ENCODE measurements around the gene GADD45G.

Gene GADD45G, protein sequence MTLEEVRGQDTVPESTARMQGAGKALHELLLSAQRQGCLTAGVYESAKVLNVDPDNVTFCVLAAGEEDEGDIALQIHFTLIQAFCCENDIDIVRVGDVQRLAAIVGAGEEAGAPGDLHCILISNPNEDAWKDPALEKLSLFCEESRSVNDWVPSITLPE

DNA sequence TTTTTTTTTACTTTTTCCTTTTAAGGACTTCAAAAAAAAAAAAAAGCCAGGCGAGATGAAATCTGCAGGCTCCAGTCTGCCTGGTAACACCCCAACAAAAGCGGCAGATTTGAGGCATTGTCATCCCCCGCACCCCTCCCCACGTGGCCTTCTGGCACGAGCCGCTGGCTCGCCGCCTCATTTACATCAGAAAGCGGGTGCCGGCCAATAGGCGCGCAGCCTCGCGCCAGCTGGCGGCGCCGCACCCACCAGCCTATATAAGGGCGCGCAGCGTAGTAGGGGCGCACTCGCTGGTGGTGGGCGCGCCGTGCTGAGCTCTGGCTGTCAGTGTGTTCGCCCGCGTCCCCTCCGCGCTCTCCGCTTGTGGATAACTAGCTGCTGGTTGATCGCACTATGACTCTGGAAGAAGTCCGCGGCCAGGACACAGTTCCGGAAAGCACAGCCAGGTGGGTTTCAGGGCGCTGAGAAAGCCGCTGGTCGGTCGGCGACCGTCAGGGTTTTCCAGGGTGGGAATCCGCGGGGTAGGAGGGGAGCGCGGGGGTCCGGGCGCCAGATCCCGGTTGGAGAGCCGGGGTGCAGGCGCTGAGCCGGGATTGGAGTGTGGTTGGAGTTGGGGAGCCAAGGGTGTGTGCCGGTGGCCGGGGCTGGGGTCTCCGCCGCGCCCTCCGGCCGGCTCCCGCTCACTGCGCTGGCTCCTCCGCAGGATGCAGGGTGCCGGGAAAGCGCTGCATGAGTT, at the start of gene GADD45G:
Gene GADD45G, plus strand, starts transcription at position 284 of the 736 bp plus-strand sequence. Its CDS starts 110 bp downstream, at position 394.
- DNase-seq (ENCODE audit: low read depth in 3 of 3): peak; percentile 63 to 89 (median 81)

DNA sequence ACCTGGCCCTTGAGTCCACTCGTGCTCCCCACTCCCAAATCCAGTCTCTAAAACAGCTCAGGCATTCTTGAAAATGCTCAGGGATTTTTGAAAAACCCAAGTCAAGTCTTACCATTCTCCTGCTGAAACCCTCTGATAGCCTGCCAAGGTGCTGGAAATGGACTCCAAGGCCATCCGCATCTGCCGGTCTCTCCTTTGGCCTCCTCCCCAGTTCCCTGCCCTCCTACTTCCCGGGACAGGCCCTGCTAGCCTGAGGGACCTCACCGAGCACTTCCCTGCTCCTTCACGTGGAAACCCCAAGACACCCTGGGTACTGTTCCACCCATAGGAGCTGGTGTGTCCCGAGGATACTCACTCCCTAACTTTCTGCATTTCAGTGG, 49.8 kb upstream of the GADD45G start:
- DNase-seq (ENCODE audit: low read depth in 3 of 3): no peak

DNA sequence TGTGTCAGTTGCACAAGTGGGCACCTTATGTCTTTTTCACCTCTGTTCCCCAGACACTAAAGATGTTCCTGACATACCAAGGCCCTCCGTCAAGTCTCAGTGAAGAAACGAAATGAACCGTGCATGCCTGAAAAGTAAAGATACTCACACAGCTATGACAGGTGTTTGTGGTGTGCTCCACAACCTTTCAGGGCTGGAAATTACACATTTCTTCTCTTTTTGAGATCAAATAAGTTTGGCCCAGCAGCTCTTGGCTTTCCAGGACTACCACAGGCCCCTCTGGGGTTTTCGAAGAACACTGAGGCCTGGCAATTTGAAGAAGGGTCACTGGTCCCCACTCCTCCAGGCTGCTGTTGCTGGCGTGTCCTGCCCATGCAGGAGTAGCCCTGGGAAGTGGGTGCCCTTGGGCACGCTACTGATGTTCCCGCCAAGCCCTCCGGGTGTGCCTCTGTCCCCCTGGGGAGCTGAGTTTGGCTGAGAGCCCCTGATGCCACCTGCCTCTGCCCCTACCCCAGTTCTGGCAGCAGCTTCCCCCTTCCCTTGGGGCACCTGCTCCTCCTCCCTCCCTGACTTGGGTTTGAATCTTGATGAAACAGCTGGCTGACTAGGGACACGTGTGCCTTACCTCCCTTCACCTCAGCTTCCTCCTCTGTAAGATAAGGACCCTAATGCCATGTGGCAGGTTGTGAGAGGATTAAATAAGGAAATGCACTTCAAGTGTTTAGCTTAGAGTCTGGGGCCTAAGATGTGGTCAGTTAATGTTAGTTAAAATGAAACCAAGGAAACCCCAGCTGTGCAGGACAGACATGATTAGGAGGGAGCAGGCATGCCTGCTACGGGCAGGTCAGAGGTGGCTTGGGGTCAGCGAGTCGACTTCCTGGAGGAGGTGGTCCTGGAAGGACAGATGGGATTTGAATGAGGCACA, 49.1 kb upstream of the GADD45G start:
- no peak for DNase-seq (ENCODE audit: low read depth in 3 of 3)

DNA sequence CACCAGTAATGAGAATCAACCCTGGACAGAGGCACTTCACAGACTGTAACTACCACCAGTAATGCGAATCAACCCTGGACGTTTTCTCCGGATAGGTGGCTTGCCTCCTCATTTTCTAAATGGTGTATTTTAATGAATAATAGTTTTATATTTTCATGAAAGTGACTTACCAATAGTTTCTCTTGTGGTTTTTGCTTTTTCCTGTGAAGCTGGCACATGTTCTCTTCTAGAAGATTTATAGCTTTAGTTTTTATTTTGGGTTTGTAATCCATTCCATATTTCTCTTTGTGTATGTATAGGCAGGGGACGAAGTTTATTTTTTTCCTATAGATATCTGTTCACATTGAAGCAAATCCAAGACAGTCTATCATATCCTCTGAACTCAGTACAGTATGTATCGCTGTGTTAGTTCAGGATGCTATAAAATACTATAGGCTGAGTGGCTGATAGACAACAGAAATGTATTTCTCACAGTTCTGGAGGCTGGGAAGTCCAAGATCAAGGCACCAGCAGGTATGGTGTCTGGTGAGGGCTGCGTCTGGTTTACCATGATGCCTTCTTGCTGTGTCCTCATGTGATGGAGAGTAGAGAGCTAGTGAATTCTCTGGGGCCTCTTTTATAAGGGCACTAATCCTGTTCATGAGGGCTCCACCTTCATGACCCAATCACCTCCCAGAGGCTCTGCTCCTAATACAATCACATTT, 46.5 kb upstream of the GADD45G start:
- DNase-seq (ENCODE audit: low read depth in 3 of 3): no peak

DNA sequence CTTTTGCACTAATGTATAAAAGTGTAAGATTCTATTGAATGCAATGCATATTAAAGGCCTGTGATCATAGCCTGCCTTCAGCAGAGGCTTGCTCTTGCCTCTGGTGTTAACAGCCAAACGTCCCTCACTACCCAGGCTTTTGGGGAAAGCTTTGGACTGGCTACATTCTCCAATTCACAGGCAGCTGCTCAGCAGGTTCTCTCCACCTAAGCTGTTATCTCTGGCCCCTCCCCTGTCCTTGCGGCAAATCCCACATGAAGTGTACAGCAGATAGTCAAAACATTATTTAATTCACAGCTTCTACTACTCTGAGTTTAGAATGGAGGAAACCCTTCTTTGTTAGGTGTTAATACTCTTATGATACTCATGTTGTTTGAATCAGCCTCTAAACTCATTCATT, 45.9 kb upstream of the GADD45G start:
- DNase-seq (ENCODE audit: low read depth in 3 of 3): no peak

DNA sequence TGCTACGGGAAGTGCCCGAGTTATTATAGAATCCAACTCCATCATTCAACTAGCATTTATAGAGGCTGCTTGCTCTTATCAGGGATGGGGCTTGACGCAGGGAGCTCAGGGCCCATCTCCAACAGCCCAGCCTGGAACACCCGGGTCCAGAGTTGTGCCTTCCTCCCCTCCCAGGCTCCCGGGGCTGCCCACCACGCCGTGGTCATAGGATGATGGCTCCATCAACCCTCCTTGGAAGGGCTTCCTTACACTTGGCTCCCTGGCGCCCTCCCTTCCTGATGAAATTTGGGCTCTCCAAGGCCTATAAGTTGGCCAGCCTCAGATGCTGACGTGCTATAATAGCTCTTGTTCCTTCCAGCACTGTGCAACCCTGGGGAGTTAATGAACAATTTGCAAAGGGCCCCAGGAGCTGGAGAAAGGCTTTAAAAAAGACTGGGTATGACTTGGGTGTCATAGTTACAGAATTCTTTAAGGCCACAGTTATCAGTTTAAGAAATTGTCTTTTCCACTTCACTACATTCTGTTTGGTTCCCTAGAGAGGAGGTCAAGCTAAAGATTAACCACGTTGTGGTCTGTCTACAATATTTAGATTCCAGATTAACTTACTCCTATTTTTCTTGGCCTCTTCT, 42.5 kb upstream of the GADD45G start:
- DNase-seq (ENCODE audit: low read depth in 3 of 3): no peak

DNA sequence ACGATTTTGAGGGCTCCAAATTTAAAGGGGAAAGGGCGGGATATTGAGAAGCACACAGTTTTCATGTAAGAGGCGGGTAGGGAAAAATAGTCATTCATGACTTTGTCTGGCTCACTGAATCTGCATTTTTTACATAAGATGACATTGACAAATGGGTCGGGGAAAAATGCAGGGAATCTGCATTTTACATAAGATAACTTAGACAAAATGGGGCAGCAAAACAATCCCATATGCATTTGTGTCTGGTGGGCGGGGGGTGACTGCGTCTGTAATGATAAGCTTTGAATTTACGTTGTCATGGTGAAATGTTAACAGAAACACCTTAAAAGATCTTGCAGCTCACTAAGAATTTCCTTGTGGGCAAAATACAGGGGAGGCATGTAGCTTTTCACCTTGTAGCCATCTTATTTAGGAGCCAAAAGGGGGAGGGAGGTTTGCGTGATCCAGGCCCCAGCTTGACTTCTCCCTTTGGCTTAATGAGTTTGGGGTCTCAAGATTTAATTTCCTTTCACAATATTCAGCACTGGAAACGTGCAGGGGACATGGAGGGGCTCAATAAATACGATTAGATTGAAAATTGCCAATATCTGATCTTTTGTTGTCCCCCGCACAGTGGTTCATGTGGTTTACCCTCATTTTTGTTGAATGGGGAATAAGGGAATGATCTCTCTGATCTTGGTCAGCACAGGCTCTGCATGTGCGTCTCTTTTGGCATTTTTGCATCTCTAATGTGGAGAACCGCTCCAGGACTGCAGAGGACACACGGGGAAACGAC, 41.1 kb upstream of the GADD45G start:
- no peak for DNase-seq (ENCODE audit: low read depth in 3 of 3)

DNA sequence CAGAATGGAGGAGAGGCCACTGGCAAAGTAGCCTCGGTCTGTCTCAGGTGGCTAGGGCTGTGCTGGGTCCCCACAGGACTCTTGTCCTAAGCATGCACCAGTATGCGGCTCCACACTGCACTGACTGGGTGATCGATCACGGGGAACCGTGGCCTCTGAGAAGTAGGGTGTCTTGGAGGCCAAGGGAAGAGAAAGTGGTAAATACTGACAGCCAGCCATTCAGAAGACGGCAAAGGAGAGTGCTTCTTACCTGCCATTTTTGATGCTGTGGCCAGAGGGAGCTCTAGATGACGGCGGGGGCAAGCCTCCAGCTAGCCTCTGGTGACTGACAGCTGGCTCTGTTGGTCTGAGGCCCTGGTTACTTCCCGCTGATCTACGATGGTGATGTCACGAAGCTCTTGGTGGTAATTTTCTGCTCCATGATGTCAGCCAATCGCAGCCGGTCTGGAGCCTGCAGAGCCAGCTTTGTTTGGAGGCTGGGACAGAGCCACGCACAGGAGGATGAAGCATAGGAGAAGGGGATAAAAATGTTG, 40.4 kb upstream of the GADD45G start:
- no peak for DNase-seq (ENCODE audit: low read depth in 3 of 3)

DNA sequence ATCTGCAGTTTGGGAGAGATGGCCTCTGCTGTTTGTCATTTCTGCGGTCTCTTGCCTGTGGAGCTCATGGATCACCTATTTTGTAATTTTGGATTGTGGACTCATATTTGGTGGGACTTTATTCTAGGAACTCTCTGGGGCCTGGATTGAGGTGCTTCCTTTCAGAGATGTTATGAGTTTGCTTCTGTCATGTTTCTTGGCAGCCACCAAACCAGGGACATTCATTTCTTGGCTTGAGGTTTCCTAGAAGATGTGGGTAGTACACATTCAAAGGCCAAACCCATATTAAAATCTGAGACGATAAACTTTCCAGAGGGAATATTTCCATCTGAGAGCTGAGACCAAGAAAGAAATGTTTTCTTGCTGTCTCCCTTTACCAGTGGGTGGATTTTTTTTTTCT, 37.2 kb upstream of the GADD45G start:
- DNase-seq (ENCODE audit: low read depth in 3 of 3): no peak

DNA sequence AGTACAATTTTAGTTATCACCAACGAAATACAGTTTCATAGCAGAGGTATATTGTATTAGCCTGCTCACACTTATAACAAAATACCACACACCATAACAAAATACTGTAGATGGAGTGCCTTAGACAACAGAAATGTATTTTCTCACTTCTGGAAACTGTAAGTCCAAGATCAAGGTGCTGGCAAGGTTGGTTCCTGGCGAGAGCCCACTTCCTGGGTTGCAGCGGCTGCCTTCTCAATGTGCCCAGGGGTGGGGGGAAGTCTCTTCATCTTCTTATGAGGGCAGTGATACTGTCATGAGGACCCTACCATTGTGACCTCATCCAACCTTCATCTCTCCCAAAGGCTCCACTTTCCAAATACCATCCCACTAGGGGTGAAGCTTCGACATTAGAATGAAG, 30.5 kb upstream of the GADD45G start:
- DNase-seq (ENCODE audit: low read depth in 3 of 3): no peak

DNA sequence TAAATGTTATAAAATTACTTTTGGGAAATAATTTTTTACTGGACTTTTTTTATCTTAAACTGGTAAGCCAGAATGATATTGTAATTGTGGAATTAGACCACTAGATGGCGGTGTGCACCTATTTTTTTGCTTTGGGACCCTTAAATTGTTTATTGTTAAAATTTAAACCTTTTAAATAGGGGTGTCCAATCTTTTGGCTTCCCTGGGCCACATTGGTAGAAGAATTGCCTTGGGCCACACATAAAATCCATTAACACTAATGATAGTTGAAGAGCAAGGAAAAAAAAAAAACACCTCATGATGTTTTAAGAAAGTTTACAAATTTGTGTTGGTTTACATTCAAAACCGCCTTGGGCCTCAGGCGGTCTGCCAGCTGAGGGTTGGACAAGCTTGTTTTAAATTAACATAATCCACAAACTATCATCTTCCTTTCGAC, 28.4 kb upstream of the GADD45G start:
- DNase-seq (ENCODE audit: low read depth in 3 of 3): no peak

DNA sequence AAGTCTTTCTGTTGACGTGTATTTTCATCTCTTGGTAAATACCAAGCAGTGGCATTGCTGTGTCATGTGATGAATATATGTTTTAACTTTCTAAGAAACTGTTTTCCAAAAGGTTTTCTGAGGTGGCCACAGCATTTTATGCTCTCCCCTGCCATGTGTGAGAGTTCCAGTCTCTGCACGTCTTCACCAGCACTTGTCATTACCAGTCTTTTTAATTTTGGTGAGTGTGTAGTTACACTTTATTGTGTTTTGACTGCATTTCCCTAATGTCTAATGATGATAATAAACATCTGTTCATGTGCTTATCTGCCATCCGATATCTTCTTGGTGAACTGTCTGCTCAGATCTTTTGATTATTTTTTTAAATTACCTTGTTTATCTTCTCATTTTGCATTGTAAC, 27.4 kb upstream of the GADD45G start:
- no peak for DNase-seq (ENCODE audit: low read depth in 3 of 3)

DNA sequence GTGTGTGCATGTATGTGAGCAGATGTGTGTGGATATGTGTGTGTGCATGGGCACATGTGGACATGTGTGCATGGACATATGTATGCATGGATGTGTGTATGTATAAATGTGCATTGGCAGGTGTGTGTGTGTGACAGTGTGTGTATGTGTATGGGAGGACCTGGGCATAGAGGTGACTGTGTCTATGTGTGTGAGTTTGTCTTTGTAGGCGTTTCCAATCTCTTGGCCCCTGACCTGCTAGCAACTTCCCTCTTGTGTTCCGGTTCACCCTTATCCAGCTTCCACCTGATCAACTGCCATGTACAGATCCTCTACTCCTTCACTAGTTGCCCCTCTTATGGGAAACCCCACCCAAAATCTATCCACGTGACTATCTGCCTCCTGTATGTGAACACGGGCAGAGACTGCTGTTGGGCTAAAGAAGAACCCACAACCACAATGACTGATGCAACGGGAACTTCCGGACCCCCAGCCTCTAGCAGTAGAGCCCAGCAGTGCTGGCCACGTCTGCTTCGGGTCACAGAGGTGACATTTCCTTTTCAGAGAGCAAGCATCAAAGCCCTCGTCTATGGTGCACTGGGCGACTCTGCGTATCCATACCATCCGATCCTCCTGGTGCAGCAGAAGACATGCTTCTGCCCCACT, 24.9 kb upstream of the GADD45G start:
- DNase-seq (ENCODE audit: low read depth in 3 of 3): no peak

DNA sequence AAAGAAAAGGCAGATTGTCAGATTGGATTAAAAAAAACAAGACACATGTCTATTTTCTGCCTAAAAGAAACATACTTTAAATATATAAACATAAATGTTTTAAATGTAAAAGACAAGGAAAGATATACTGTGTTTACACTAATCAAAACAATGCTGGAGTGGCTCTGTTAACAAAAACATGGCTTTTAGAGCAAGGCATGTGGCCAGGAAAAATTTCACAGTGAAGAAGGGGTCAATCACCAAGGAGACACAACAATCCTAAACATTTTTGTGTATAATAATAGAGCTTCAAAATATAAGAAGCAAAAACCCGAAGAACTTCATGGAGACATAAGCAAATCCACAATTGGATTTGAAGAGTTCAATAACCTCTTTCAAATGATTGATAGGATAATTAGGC, 18.5 kb upstream of the GADD45G start:
- DNase-seq (ENCODE audit: low read depth in 3 of 3): no peak

DNA sequence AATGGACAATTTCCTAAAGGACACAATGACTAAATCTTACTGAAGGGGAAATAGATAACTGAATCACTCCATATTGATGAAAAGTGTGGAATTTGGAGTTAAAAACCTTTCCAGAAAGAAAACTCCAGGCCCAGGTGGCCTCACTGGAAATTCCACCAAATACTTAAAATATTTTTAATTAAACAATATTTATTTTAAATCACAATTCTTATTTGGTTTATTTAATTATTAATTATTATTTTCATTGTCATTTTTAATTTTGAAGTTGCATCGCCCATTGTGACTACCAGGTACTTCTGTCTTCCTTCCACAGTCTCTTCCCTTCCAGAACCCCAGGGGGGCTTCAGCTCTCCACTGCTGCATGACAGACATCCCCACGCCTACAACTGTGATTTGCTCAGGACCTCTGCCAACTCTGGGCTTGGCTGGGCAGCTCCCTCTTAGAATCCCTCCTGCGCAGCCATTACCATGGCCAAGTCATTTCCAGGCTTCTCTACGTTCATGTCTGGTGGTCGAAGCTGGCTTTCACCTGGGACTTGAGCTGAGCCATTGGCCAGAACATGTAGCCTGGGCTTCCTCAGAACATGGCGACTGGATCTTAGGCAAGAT, 16.4 kb upstream of the GADD45G start:
- DNase-seq (ENCODE audit: low read depth in 3 of 3): no peak

DNA sequence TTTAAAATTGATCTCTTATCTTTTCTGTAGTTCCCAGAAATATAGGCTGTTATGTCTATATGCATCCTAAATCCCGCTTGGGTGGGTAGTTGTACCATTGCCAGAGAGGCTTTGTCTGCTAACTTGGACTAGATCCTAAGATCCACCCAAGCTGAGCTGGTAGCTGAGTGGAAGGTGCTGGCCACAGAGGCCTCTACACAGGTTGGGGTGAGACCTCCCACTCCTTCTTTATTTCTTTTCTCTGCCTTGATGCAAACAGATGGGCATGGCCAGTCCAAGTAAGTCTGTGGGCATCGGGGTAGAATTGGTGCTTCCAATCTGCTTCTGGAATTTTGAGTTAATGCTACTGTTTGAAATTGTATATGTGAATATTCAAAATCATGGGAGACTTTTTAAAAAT, 14.4 kb upstream of the GADD45G start:
- no peak for DNase-seq (ENCODE audit: low read depth in 3 of 3)

DNA sequence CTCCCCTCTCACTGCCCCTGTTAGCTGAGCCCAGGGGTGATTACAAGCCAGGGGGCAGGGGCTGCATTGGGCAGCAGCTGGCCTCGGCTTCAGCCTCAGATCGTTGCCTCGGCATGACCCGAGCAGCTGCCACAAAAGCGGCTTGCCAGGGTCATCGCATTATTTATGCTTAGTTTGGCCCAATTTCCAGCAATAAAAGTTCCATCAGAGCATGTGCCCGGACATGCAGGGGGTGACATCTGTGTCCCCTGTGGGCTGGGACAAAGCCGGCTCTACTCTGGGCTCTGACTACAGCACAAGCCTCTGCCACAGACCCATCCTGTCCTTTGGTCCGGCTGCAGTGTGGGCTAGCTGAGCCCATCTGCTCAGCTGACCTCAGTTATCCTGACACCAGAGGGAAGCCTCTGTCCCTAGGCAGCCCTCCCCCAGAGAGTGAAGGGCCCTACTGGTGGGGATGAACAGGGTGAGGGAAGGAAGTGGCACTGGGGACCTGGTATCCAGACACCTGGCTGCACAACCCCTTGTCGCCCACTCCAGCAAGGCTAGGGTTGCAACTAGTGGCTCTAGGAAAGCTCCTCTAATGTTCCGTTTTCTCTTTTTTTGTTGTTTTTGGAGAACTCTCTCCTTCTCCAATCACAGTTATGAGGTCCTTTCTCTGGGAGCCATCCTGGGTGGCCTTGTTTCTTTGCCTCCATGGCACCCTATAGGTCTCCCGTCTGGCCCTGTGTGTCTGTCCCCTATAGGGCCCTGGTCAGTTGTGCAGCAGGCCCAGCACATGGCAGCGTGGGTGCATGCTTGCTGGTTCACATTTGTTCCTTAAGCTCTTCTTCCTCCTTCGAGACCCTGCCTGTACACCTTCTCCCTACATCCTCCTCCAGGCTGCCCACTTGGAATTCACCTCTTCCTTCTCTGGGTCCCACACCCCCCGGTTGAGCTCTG, 13.3 kb upstream of the GADD45G start:
- DNase-seq (ENCODE audit: low read depth in 3 of 3): no peak

DNA sequence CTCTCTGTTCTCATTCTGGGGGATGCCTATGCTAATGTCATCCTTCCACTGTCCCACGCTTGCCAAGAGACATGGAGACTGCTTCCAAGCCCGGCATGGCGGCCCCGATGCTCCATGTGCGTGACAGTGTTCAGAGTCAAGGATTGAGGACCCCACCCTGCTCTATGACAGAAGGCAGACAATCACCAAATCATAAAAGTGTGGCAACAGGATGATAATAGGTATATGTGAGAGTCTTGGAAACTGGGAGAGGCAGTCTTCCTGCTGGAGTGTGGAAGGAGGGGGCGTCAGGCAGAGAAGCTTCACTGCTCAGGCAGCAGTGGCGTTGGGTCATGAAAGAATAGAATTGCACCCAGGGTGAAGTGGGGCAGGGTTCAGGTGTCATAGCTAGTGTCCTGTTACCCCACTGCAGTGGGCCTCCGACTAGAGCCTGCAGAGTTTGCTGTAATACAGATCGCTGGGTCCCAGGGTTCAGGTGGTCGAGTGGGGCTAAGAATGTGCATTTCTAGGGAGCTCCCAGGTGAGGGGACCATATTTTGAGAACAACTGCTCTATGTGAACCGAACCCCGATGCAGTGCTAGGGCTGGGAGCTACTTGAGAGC, 12.5 kb upstream of the GADD45G start:
- DNase-seq (ENCODE audit: low read depth in 3 of 3): no peak

Measured in stimulated activated CD4-positive, alpha-beta T cell treated with anti-CD3 and anti-CD28 coated beads, TNF-alpha, amount 100 ng/mL, for 4 hours (primary cell).